NT2/D1 (cell line): Measurements from ENCODE around the gene BRICD5.

Experiments
- DNase-seq: peaks from one replicate; pipeline ENCODE4 v3.0.0-alpha.2; 2011; ENCODE audit warnings: low read depth, low spot score
- H3K27me3 ChIP-seq: 2 replicates; pipeline ENCODE4 v1.6.0; 2011; ENCODE audit warnings: mild to moderate bottlenecking; ENCODE audit not compliant: insufficient read length, insufficient read depth
- H3K36me3 ChIP-seq: 2 replicates; pipeline ENCODE4 v1.6.1; 2011; ENCODE audit warnings: mild to moderate bottlenecking, low read length, mixed read lengths; ENCODE audit not compliant: insufficient read depth, insufficient read length
- H3K4me1 ChIP-seq: 2 replicates; pipeline ENCODE4 v1.5.1; 2011; ENCODE audit not compliant: insufficient read depth, insufficient read length
- H3K4me3 ChIP-seq: 2 replicates; pipeline ENCODE4 v1.5.1; 2011; ENCODE audit warnings: low read depth; ENCODE audit not compliant: insufficient read length
- H3K9ac ChIP-seq: 2 replicates; pipeline ENCODE4 v1.6.0; 2011; ENCODE audit warnings: low read depth; ENCODE audit not compliant: insufficient read length
- H3K9me3 ChIP-seq: 2 replicates; pipeline ENCODE4 v1.5.1; 2011; ENCODE audit warnings: mild to moderate bottlenecking, low read length; ENCODE audit not compliant: insufficient read depth
- SUZ12 ChIP-seq: IDR thresholded peaks from 2 replicates; pipeline ENCODE4 v1.6.1; 2011; ENCODE audit not compliant: insufficient read length, insufficient read depth; ENCODE audit errors: extremely low read depth
- YY1 ChIP-seq: IDR thresholded peaks from 2 replicates; pipeline ENCODE4 v1.6.1; 2011; ENCODE audit not compliant: insufficient read length, insufficient read depth
- ZNF274 ChIP-seq: IDR thresholded peaks from 2 replicates; pipeline ENCODE4 v1.6.1; 2011; ENCODE audit warnings: mild to moderate bottlenecking, low read depth, low read length

The BRICD5 gene

GRCh38 chr16:2226918-2227317 is 16.3 kb upstream of the BRICD5 start:
- Histone ChIP-seq H3K4me3 (no peak overlapping the region), H3K36me3 (peaks cover 58% of the 10 kb centered on the region), H3K27me3 (no peaks in the 10 kb centered on the region), H3K4me1 (peaks cover 9% of the 10 kb centered on the region), H3K9me3 (no peaks in the 10 kb centered on the region), H3K9ac (no peak overlapping the region)
- DNase-seq, result no peak
- TF ChIP-seq ZNF274, result no peak
- no peak for TF ChIP-seq SUZ12
- no peak for TF ChIP-seq YY1

DNA sequence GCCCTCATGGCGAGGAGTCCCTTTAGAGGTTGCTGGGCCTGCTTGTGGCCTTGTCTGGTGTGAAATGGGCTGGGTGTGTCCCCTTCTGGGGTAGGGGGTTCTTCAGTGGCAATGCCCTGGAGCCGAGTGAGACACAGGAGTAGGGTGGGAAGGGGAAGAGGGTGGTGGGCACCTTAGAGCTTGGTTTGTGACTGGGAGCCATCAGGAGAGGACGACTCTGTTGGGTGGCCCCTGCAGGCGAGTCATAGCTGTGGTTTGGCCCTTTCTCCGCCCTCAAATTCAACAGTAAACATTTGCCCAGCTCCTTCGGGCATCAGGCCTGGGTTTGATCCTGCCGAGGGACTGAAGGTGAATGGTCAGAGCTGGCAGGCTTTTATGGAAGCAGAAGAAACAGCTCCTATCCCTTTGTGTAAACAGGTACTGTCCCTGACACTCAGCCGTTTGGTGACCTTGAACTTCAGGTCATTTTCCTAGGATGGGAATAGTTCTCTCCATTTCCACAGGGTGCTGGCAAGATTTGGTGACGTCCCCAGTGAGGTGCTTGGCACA is 15.7 kb upstream of the BRICD5 start:
- TF ChIP-seq ZNF274, result no peak
- TF ChIP-seq YY1, result no peak
- no peak for TF ChIP-seq SUZ12
- Histone ChIP-seq H3K4me1 (peaks cover 9% of the 10 kb centered on the region), H3K9me3 (no peaks in the 10 kb centered on the region), H3K36me3 (peaks cover 52% of the 10 kb centered on the region), H3K9ac (no peak overlapping the region), H3K27me3 (no peaks in the 10 kb centered on the region), H3K4me3 (no peak overlapping the region)
- no peak for DNase-seq

DNA sequence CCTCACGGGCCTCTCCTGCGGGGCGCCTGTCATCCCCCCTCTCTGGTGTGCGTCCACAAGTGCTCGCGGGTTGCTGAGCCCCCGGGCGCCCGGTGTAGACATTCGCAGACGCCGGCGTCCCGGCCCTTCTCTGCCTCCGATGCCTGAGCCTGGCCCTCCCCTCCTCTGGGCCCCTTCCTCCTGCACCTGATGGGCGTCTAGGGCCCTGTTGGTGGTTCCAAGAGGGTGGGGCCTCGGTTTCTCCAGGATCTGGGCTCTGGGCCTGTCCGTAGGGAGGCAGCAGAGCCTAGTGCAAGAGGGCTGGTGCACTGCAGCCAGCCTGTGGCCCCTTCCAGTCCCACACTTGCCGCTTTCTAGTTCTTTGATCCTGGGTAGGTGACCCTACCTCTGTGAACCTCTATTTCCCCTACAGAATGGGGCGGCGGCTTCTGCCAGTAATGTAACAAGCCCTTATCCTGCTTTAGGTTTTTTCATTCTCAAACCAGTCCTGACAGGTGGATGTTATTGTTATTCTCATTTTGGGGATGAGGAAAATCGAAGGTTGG is 13.4 kb upstream of the BRICD5 start:
- no peak for DNase-seq
- Histone ChIP-seq H3K27me3 (no peaks in the 10 kb centered on the region), H3K9me3 (no peaks in the 10 kb centered on the region), H3K4me1 (peaks cover 8% of the 10 kb centered on the region), H3K4me3 (peak overlapping the region; percentile 93), H3K9ac (peak overlapping the region; percentile 91), H3K36me3 (peaks cover 29% of the 10 kb centered on the region)
- TF ChIP-seq ZNF274, result no peak
- no peak for TF ChIP-seq YY1
- TF ChIP-seq SUZ12, result no peak

DNA sequence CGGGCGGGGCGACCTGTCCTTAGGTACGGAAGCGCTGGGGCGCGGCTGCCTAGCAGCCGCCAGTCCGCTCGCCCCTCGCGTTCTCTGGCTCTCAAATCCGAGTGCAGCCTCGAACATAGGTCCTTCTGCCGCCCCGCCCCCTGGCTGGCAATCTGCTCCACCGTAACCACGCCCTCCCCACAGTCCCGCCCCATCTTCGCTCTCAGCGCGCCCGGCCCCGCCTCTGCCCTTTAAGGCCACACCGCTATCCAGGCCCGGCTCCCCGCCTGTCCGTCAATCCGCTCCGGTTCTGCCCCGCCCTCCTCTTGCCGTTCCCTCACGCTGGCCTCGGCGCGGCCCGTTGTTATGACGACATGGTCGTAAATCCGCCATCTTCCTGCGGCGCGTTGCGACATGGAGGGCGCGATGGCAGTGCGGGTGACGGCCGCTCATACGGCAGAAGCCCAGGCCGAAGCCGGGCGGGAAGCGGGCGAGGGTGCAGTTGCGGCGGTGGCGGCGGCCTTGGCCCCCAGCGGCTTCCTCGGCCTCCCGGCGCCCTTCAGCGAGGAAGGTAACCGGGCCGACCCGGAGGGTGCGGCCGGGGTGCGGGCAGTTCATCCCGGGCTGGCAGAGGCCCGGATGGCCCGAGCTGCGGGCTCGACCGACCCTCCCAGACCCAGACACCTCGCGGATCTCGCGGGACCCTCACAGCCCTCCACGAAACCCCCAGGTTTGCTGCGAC is 12.7 kb upstream of the BRICD5 start, which contains the start of gene E4F1:
TSS of gene E4F1 (plus strand) at position 371 of the 721 bp plus-strand sequence. CDS start at position 394, 23 bp downstream.
- peaks cover 8% of the 10 kb centered on the region for H3K4me1 ChIP-seq
- no peaks in the 10 kb centered on the region for H3K9me3 ChIP-seq
- peaks cover 23% of the 10 kb centered on the region for H3K36me3 ChIP-seq
- peak within 1 kb of the TSS; percentile 93 for H3K4me3 ChIP-seq
- H3K27me3 ChIP-seq, result no peaks in the 10 kb centered on the region
- peak; percentile 100 for DNase-seq
- H3K9ac ChIP-seq, result peak within 1 kb of the TSS; percentile 91
- TF ChIP-seq YY1 (peak; percentile 69), SUZ12 (no peak)

- Histone ChIP-seq H3K36me3 (peaks cover 30% of the 10 kb centered on the region), H3K27me3 (no peaks in the 10 kb centered on the region), H3K9me3 (no peaks in the 10 kb centered on the region), H3K4me3 (peak overlapping the region; percentile 29), H3K9ac (peak overlapping the region; percentile 82), H3K4me1 (peaks cover 26% of the 10 kb centered on the region)
- no peak for DNase-seq
- TF ChIP-seq SUZ12 (no peak), ZNF274 (no peak), YY1 (no peak)
Observed at GRCh38 chr16:2216330-2216729, 5.7 kb upstream of the BRICD5 start.

- Histone ChIP-seq H3K9me3 (no peaks in the 10 kb centered on the region), H3K9ac (peak within 1 kb of the TSS; percentile 100), H3K27me3 (no peaks in the 10 kb centered on the region), H3K36me3 (peaks cover 44% of the 10 kb centered on the region), H3K4me3 (peak within 1 kb of the TSS; percentile 100), H3K4me1 (peaks cover 39% of the 10 kb centered on the region)
- DNase-seq, result no peak
- no peak for TF ChIP-seq YY1
- TF ChIP-seq SUZ12, result no peak
- TF ChIP-seq ZNF274, result no peak
Observed at GRCh38 chr16:2214719-2214968, 4.0 kb upstream of the BRICD5 start, which contains the start of gene PGP. TSS of gene PGP (minus strand) at chr16:2214840. CDS start at chr16:2214777, 63 bp downstream.

GRCh38 chr16:2213817-2214718 is 3.4 kb upstream of the BRICD5 start:
- TF ChIP-seq YY1 (no peak), ZNF274 (no peak), SUZ12 (no peak)
- Histone ChIP-seq H3K9me3 (no peaks in the 10 kb centered on the region), H3K27me3 (no peaks in the 10 kb centered on the region), H3K4me1 (peaks cover 41% of the 10 kb centered on the region), H3K9ac (peak overlapping the region; percentile 100), H3K36me3 (peaks cover 50% of the 10 kb centered on the region), H3K4me3 (peak overlapping the region; percentile 100)
- DNase-seq, result no peak
